Pons (tissue), 1 donor: ENCODE data around the gene CD5L.

Source experiments
- DNase-seq: peaks from one replicate; pipeline ENCODE4 v3.0.0-alpha.2; 2016; ENCODE audit warnings: low spot score

CD5L gene

DNA sequence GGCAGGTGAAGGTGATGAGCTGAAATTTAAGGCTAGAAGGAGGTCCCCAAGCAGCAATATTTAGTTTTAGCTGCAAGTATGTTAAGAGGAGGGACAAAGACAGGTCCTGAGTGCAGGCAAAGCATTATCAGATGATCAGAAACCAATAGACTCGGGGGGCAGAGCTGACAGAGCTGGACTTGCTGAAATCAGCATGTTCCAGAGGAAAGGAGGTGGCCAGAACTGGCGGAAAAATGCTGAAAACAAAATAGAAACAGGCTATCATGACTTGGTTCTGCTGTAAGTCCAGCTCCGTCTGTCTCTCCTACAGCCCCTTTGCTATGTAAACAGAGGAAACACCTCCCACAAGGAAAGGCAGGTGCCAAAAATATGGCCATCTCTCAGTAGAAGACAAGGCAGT is at the start of gene CD5L:
CD5L (minus strand) TSS at position 101 of the 400 bp plus-strand sequence. CDS start 107 bp downstream, outside the sequence.
- DNase-seq = no peak

DNA sequence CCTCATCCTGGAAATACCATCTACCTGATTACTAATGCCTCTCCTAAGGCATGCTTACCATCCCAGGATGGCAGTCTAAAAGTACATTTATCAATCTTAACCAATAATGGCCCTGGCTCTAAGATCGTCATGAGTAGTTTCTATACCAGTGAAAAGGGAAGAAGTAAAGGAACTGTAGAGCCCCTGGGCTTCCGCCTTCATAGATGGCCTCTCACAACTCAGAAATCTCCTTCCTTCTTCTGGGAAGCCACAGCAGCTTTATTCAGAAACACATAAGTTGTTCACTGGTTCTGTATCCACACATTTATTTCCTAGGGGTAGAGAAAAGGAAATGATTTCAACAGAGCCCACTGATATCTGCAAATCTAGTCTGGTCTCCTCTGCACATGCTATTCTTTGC is 41.0 kb upstream of the CD5L start:
- peak; percentile 28 for DNase-seq

- no peak for DNase-seq
These were observed 39.0 kb upstream of the CD5L start for GRCh38 chr1:157880621-157881020.

GRCh38 chr1:157878059-157878458 is 36.5 kb upstream of the CD5L start:
- peak; percentile 76 for DNase-seq

DNA sequence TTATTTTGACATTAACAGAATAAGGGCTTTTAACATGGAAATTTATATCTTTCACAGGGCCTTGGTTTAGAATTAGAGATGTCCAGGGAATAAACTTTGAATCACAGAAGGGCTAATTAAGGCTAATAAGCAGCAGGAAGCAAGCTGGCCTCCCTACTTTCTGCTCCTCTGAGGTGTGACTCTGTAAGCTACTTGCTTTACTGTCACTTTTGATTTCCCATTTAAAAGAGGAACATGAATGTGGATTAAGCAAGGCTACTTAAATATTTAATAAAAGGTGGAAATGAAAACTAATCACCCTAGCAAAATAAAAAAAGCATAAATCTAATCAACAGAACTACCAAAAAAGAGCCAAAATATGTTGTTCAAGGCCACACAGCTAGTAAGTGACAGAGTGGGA is 28.9 kb upstream of the CD5L start:
- DNase-seq = no peak

- no peak for DNase-seq
These were observed 27.0 kb upstream of the CD5L start for GRCh38 chr1:157868654-157869053.

DNA sequence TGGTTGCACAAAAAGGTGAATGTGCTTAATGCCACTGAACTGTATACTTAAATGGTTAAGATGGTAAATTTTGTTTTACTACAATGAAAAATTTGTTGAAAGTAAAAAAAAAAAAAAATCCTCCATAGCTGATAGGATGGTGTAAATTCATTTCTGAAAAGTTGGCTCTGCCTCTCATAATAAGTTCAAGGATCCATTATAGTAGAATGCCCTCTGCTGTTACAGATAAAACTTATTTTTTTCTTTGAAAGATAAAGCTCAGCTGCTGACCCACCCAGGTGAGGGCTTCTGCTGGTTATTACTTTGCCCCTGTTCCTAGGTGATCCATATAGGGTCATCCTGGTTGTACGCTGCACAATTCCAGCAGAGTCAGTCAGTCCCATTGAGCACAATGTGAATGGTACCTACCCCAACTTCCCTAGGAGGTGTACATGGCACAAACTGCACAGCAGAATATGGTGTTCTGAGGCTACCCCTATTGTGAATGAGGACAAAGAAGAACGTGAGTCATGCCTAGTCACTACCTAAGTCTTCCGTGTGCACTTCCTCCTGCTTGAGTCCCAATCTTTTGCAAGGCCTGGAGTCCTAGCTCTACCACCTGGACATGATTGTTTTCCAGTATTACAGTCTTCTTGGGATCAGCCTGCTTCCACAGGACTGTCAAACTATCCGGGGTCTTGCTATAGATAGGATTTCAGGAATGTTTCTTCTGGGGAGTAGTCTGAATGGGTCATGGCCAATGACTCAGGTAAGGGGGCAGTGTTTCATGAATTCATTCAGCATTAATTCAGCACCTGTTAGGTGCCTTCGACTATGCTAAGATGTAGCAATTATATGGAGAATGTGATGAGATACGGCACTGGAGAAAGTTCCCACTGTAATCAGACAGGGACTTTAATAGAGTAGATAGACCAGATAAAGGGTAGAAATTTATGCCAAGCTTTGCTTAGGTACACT is 20.8 kb upstream of the CD5L start:
- no peak for DNase-seq

- no peak for DNase-seq
These were observed 14.9 kb upstream of the CD5L start for GRCh38 chr1:157856538-157856937.

DNA sequence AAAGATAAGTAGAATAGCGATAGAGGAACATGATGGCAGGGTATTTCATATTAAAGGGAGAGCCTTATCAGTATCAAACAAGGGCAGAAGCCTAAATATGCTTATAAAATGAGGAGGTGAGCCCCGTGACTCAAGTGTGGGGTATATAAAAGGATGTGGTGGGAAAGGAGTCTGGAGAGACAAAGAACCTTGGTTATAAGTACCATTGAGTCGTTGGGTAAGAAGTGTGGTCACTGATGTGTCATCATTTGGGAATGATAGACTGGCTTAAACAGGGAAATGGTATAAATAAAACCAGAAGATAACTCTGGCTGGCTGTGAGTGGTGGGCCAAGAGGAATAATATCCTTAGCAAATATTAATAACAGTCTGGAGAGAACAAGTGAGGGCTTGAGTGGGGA is 10.9 kb upstream of the CD5L start:
- no peak for DNase-seq

- peak; percentile 56 for DNase-seq
These were observed 7.7 kb upstream of the CD5L start for GRCh38 chr1:157849229-157849875.

DNA sequence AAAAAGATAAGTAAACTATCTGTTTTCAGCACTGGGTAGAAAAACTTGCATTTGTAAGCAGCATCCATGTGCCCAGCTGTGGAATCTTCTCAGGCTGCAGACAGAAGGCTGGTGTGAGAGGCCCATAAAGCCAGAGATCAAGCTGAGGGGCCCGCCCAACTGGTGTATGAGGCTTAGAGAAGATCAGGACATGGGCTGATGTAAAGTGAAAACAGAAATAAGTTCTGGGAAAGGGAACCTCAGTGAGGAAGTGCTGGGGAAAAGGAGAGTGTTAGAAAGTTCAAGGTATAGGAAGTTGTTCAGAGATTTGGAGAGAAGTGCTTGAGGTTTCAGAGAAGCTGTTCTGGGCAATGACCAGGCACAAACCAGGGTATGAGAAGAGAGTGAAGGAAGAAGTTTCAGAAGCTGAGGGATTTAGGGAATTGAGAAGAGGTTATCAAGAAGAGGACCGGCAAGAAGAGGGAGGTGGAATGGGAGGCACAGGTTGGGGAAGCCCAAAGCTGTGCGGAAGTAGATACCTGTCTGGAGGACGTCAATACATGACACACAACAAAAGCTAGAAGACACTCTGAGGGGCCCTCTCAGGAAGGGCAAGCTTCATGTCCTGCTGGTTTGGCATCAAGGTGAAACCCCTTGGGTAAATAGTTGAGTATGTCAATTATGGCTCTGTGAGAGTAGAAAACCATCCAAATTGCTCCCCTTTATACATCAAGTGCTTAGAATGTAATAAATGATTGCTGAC is 2.7 kb upstream of the CD5L start:
- peak; percentile 78 for DNase-seq

DNA sequence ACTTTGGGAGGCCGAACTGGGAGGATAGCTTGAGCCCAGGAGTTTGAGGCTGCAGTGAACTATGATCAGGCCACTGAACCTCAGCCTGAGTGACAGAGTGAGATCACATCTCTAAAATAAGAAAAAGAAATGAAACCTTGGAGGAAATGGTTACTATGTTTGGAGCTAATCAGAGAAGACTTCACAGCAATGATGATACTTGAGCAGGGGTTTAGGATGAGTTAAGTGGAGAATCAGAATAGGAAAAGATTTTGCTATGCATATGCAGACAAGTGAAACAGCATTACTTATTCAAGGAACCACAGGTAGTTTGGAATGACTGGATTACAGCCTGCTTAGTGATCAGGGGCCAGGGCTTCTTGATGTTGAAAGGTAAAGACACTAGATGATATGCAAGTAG is 1.3 kb upstream of the CD5L start:
- no peak for DNase-seq

- DNase-seq = no peak
These were observed 2.6 kb downstream of the CD5L start for GRCh38 chr1:157838966-157839365.

- no peak for DNase-seq
These were observed 7.2 kb downstream of the CD5L start for GRCh38 chr1:157834430-157834829.

GRCh38 chr1:157833145-157833544 is 8.5 kb downstream of the CD5L start:
- no peak for DNase-seq

DNA sequence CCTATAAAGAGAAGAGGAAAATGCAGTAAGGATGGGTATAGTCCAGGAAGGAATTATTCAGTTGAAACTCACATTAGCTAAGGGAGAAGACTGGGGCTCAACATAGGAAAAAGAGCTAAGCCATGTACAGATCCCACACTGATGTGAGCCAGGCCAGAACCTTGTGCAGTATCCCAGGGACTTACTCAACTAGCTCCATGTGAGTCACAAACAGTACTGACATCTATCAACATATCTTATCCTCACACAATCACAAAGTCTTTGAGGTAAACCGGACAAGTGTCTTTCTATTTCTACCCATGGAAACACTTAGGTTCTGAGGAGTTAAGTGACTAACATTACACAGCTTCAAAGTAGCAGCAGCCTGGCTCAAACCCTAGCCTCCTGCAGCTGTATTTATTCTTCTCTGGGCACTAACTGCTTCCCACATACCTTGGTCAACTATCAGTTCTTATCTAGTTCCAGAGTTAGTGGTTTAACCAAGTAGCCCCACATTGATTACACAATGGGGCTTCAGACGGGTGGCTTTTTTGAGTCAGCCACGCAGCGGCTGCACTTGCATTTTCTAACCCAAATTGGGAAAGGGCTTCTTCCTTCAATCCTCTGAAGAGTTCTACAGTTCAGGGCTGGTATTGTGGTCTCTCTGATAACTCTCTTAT is 9.5 kb downstream of the CD5L start:
- no peak for DNase-seq

GRCh38 chr1:157830887-157831286 is 10.7 kb downstream of the CD5L start:
- DNase-seq = no peak

- no peak for DNase-seq
These were observed 11.9 kb downstream of the CD5L start for GRCh38 chr1:157829711-157830110.

DNA sequence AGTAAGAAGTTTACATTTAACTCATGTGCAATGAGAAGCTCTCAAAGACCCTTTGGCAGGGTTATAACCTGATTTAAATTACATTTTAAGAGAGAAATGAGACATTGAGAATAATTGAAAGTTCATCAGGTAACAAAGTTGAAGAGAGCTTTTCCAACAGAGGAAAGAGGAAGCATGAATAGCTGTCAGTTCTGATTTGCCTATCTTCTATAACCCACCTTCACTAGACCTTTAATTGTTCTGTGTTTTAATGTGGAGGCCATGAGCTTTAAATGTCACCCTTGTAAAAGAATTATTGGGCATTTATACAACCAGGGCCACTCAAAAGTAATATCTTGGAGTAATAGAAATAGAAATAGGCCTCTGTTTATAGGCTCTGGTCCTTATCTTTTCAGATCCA is 12.4 kb downstream of the CD5L start:
- DNase-seq = no peak

DNA sequence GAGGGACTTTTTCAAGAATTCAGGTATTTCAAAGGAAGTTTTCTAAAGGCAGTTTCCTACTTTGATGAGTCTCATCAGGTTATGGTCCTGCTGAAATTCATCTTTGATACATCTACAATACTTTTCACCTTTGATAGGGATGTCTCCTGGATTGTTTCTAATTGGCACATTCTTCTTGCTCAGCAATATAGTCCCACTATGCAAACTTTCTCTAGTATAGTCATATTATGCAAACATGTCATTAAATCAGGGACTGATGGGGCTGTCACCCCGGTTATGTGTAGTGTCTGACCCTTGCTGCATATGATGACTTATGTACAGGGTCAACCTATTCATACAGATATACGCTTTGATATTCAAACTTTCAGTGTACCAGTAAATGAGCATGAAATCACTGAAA is 21.3 kb downstream of the CD5L start:
- no peak for DNase-seq

DNA sequence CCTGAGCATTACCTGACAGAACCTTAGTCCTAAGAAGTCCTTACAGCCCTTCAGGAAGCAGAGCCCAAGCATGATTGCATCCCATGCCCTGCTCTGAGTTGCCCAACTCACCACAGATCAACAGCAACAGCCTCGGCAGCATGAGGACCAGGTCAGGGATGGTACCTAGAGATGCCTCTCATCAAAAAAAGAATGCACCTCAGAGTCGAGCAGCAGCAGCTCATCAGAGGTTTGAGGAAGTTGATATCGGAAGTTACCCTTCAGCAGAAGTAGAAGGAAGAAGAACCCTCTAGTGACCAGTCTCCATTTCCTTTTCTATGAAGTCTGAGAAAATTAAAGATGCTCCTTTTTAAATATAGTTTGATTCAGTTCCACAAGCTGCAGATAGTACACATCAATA is 21.7 kb downstream of the CD5L start, which contains the start of gene FCRL1:
FCRL1 (minus strand) TSS at position 225 of the 400 bp plus-strand sequence; CDS start at position 142, 83 bp downstream.
- DNase-seq = peak; percentile 32

DNA sequence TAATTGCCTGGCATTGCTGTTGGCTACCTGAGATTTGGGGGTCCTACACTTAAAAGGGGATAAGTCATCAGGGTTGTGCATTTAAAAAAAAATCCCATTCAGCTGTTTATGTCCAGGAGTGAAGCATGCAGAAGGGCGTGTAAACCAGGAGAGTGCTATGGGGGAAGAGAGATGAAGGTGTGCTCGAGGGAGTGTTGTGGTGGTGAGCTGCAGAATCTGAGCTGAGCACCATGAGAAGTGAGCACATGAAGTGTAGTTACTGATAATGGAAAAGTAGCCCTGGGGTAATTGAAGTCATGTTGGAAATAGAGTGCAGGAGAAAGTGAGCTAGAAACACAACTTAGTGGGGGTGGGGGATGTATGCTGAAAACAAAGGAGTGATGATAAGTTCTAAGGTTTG is 22.4 kb downstream of the CD5L start:
- no peak for DNase-seq
